Coronary artery (tissue), 2 donors: ENCODE measurements around the gene ZNF222.

ENCODE experiments used
- DNase-seq: peaks from one replicate; pipeline ENCODE4 v3.0.0-alpha.2; 2017; ENCODE audit warnings: low spot score
- H3K27ac ChIP-seq, 2 donors: fragments of 200-600 bp; sonication (generic); one replicate each; pipeline ENCODE4 v1.5.1; 2016 to 2019
- H3K4me3 ChIP-seq: fragments of 200-600 bp; sonication (generic); 2 replicates; pipeline ENCODE4 v1.5.1; 2016; ENCODE audit warnings: mild to moderate bottlenecking, moderate library complexity
- TF ChIP-seq, protein P1 (sequence below): fragments of 200-600 bp; sonication (generic); IDR thresholded peaks from one replicate; pipeline ENCODE4 v1.5.1; 2019; ENCODE audit warnings: antibody characterized with exemption

The ZNF222 gene

GRCh38 chr19:44021221-44021620 is 4.0 kb upstream of the ZNF222 start:
- H3K4me3 ChIP-seq, result no peak overlapping the region
- TF ChIP-seq, protein P1, sequence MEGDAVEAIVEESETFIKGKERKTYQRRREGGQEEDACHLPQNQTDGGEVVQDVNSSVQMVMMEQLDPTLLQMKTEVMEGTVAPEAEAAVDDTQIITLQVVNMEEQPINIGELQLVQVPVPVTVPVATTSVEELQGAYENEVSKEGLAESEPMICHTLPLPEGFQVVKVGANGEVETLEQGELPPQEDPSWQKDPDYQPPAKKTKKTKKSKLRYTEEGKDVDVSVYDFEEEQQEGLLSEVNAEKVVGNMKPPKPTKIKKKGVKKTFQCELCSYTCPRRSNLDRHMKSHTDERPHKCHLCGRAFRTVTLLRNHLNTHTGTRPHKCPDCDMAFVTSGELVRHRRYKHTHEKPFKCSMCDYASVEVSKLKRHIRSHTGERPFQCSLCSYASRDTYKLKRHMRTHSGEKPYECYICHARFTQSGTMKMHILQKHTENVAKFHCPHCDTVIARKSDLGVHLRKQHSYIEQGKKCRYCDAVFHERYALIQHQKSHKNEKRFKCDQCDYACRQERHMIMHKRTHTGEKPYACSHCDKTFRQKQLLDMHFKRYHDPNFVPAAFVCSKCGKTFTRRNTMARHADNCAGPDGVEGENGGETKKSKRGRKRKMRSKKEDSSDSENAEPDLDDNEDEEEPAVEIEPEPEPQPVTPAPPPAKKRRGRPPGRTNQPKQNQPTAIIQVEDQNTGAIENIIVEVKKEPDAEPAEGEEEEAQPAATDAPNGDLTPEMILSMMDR, result no peak
- H3K27ac ChIP-seq, result no peak overlapping the region
- DNase-seq, result no peak

- Histone ChIP-seq H3K27ac (peak overlapping the region in 1 of 2 donors; percentile 44), H3K4me3 (peak overlapping the region; percentile 82)
- TF ChIP-seq, protein P1, result no peak
- DNase-seq, result no peak
Measured at GRCh38 chr19:44024900-44025216, 321 bp upstream of the ZNF222 start.

GRCh38 chr19:44026622-44027021 is 1.4 kb downstream of the ZNF222 start:
- no peak overlapping the region for H3K4me3 ChIP-seq
- no peak for DNase-seq
- TF ChIP-seq, protein P1, result no peak
- H3K27ac ChIP-seq, result no peak overlapping the region

- TF ChIP-seq, protein P1, result no peak
Measured at GRCh38 chr19:44032001-44032610, 6.9 kb downstream of the ZNF222 start.

GRCh38 chr19:44042147-44042546 is 17.0 kb downstream of the ZNF222 start:
- Histone ChIP-seq H3K4me3 (no peak overlapping the region), H3K27ac (no peak overlapping the region)
- no peak for DNase-seq
- TF ChIP-seq, protein P1, result no peak

More at GRCh38 chr19:44032001-44032610, 6.9 kb downstream of the ZNF222 start:
- DNase-seq, result no peak
- H3K4me3 ChIP-seq, result peak overlapping the region; percentile 40
- H3K27ac ChIP-seq, result no peak overlapping the region

- H3K27ac ChIP-seq, result peak overlapping the region in 1 of 2 donors; percentile 79
- peak overlapping the region; percentile 89 for H3K4me3 ChIP-seq
- no peak for DNase-seq
- TF ChIP-seq, protein P1, result no peak
Measured at GRCh38 chr19:44050740-44051649, 25.8 kb downstream of the ZNF222 start.
